Limb (tissue), 2 donors: ENCODE measurements around the gene PPME1.

Experiments
- DNase-seq, 2 donors: peaks; one replicate each; pipeline ENCODE4 v3.0.0-alpha.2; 2016; ENCODE audit errors: extremely low spot score in 2 of 2

Gene PPME1

DNA sequence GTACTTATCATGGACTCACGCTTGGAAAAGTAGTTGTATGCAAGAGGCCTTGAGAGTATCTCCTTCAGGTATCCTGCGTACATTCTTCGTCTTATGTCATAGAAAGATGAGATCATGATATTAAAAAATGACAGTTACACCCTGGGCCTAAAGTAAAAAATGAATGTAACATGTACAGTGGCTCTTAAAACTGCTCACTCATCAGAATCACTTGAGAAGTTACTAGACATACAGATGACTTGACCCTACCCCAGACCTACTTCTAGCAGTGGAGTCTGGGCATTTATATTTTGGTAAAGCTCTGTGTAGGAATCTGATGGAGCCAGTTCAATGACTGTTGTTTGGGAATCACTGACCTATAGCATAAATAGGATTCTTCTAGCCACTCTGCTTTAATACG lies 54.5 kb downstream of the PPME1 start:
- no peak for DNase-seq

GRCh38 chr11:74226907-74227306 lies 55.8 kb downstream of the PPME1 start:
- no peak for DNase-seq

- no peak for DNase-seq
Measured at GRCh38 chr11:74232311-74232950, 61.3 kb downstream of the PPME1 start.

GRCh38 chr11:74233683-74234082 lies 62.6 kb downstream of the PPME1 start:
- DNase-seq = no peak

DNA sequence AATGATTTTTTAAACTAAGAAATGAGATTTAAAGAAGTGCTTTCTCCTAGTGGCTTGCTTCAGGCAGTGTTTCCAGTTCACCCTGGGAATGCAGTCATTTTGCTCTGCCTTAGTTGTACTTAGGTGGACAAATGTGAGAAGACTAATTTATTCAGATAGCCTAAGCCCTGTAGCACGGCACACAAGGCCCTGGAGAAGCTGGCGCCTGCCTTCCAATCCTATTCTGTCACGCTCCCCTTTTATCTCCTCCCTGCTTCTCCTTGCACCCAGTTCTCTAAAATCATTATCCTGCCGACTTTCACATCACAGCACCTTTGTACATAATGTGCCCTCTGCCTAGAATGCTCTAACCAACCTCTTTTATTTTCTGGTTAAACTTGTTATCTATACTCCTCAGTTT lies 64.0 kb downstream of the PPME1 start:
- DNase-seq = no peak

- no peak for DNase-seq
Measured at GRCh38 chr11:74237541-74237940, 66.5 kb downstream of the PPME1 start.

DNA sequence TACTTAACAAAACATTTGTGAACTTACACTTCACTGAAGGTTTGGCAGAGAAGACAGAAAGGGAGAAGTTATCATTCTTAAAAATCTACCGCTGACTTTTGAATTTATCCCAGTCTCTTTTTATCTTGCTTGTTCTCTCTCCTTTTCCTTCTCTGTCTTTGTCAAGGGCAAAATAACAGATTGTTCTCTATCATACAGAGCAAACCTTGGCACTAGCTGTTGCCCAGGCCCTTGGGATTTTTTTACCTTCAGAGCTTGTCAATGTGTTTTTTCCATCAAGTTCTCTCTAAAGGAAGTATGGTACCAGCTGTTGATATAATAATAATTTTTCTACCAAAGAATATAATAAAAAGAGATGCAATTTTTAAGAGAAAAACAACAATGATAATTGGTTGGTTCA lies 67.2 kb downstream of the PPME1 start:
- no peak for DNase-seq

DNA sequence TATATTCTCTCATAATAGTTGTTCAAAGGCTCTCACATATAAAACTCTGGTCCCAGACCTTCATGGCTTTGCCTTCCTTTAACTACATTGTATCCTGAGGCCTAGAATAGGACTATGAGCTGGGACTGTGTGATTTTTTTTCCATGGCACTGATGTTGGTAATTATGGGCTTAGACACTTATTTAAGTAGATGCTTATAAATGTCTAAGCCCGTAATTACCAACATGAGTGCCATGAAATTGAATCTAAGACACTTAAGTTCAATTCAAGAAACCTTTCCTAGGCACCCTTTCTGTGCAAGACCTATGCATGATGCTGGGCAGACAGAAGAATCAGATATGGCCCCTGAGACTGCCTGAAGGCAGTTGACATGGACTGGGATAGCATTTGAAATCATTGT lies 77.4 kb downstream of the PPME1 start:
- DNase-seq = no peak

- no peak for DNase-seq
Measured at GRCh38 chr11:74249496-74249895, 78.4 kb downstream of the PPME1 start.

DNA sequence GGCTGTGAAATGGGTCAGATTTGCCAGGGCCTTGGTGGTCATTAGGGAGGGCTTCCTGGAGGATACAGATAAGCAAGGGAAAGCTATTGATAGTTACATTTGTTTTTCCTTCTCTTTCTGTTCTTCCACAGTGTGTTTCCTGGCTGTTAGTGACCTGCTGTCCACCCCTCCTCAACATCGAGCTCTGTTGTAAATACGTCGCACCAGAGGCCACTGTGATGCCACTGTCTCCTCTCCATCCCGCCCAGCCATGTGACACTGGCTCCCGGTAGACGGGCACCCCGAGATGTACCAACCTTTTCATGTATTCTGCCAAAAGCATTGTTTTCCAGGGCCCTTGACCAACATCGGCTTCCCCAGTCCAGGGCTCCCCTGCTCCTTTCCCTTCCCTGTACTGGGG lies 82.3 kb downstream of the PPME1 start:
- no peak for DNase-seq

GRCh38 chr11:74255741-74256375 lies 84.8 kb downstream of the PPME1 start:
- DNase-seq = peak; percentile 57 to 63

GRCh38 chr11:74256378-74257133 lies 85.5 kb downstream of the PPME1 start:
- no peak for DNase-seq

DNA sequence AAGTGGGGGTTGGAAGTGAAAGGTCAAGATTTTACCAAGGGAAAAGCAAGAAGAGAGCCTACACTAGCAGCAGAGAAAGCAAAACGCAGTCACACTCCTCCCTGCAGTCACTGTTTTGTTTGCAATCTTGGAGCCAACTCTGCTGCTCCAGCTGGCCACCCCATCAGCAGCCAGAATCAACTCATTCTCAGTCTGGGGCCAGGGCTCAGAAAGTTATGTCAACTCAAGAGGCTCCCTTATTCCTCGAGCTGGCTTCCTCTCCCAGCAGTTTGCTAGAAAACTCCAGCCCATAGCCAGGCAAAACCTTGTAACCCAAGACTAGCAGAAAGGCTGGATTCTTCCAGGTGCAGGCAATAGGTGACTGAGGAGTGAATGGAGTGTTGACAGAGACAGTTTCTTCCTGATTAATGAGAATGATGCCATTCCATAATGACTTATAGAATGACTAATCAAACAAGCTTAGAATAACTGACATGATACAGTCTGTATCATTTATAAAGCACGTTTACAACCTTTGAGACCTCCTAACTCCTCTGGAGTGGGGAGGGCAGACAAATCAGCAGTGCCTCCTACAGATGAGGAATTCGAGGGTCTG lies 87.0 kb downstream of the PPME1 start:
- DNase-seq = peak; percentile 35 to 56

DNA sequence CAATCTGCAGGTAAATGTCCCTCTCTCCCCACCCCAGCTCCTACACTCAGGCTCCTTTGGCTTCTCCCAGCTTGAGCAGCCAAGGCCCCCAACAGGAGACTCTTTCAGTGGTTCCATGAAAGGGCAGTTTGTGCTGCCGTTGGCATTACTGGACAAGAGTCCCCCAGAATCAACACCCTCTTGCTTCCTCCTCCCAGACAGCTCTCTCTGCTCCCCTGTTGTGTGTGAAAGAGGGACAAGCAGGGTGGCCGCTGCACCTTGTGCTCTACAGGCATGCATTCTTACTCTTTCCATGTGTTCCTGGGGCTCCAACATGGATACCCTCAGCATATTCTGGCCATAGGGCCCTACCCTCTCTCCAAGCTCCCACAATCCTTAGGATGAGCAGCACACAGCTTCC lies 91.6 kb downstream of the PPME1 start:
- no peak for DNase-seq

GRCh38 chr11:74265256-74265655 lies 94.2 kb downstream of the PPME1 start:
- no peak for DNase-seq

DNA sequence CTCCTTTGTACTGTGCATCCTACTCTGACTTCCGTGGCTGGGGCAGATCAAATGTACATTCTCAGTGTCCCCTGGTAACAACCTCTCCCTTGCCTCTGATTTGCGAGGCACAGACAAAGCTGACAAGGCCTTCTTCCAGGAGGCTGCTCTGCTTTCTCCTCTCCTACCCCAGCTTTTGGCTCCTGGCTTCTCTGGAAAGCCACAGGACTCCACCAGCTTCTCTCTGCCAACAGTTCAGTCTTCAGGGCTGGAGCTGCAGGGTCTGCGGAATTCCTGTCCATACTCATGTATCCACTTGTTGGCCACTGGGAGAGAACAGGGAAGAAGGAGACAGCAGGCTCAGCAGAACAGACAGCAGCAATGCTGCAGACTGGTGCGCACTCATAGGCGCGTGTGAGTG lies 95.9 kb downstream of the PPME1 start:
- no peak for DNase-seq

- no peak for DNase-seq
Measured at GRCh38 chr11:74268456-74268855, 97.4 kb downstream of the PPME1 start.

DNA sequence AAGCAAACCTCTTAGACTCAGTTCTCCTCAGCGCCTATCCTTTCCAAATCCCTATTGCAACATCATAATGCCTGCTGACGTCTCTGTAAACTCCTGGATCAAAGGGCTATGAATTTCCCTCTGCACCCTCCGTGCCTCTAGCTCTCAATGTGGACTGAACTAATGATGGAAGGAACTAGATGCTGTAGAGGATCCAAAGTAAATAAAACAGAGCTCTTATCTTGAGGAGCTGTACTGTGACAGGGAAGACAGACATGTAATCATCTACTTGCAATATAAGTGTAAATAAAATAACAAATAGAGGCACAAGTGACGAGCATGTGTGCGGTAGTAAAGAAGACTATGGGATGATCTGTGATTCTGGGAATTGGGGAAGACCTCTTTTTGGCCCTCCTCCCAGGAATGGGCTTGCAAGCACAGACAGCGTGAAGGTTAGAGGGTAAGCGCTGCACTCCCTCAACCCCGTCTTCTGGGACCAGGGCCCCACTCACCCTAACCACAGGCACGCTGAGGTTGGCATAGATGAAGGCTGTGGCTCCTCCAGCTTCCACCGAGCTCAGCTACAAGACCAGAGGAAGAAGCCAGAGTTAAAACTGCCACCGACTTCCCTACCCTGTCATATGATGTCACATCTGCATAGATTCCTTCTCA lies 98.2 kb downstream of the PPME1 start:
- DNase-seq = no peak

DNA sequence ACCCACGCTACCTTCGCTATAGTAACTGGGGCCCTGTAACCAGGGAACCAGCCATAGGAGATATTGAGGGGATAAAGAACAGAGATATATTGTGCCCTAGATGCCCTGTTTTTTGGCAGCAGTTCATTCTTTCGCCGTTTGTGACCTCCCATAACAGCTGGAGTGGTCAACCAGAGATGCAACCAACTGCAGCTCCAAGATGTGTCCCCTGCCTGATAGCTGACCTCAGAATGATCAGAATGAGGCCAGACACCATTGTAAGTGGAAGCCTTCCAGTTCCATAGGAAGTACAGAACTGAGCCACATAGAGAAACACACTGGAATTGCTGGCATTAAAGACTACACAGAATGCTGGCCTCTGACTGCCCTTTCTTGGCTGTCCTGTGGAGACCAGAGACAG lies 101.2 kb downstream of the PPME1 start:
- DNase-seq = no peak

- no peak for DNase-seq
Measured at GRCh38 chr11:74276581-74276980, 105.5 kb downstream of the PPME1 start.

- DNase-seq = no peak
Measured at GRCh38 chr11:74278103-74278502, 107.0 kb downstream of the PPME1 start.

- DNase-seq = peak; percentile 41 to 59
Measured at GRCh38 chr11:74278721-74279161, 107.7 kb downstream of the PPME1 start.
